22Rv1 (cell line): ENCODE data around the gene GYG2.

ENCODE experiments used
- CTCF ChIP-seq: fragments of 450-650 bp; IDR thresholded peaks from 2 replicates; pipeline ENCODE4 v1.5.1; 2017; ENCODE audit warnings: mild to moderate bottlenecking
- ZFX ChIP-seq: fragments of 450-650 bp; IDR thresholded peaks from 2 replicates; pipeline ENCODE4 v1.6.1; 2017; ENCODE audit warnings: antibody characterized with exemption, borderline replicate concordance

- TF ChIP-seq CTCF (no peak), ZFX (no peak)
Observed at GRCh38 chrX:2837961-2838360, 9.2 kb downstream of the GYG2 start.
